ENCODE results near the gene WDFY3.

The WDFY3 gene

DNA sequence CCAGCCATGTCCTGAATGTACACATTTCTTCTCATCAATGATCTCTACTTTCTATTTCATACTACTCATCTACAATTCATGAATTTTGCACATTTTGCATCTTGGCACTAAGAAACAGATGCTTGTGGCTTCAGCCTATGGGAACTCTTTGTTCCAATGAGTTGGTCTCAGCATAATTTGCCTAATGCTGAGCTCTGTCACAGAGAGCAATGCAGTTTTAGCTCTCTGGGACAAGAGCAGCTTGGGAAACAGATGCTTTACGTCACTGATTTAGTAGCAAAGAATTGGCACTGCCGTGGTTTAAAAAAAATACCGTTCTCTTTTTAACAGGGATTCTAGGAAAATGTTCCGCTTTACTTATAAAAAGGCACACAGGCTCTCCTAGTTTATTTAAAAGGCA is 162.4 kb downstream of the WDFY3 start:
- DNase-seq (ENCODE audit: low read depth), result peak; percentile 39
- TF ChIP-seq CTCF (conservative IDR thresholded peaks at IDR 0.05; ENCODE audit: low read length), result no peak
- no peak overlapping the region for H3K4me3 ChIP-seq (ENCODE audit: low read length)

DNA sequence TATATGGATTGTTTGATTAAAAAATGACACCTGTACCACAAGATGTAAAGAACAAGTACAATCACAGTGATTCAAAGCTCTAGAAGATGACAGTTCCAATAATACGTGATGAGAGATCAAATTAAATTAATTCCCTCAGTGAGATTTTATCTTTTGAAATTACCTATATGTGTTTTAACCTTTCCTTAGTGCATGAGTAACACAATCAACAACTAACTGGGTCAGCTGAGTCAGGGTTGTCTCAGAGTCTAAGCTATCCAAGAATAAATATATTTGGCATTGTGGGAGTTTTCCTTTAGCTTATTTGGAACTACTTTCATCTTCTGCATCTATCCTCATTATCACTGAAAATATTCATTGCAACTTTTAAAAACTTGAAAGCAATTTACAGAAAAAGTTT is 162.8 kb downstream of the WDFY3 start:
- no peak overlapping the region for H3K4me3 ChIP-seq (ENCODE audit: low read length)
- peak; percentile 2 for DNase-seq (ENCODE audit: low read depth)
- no peak for TF ChIP-seq CTCF (conservative IDR thresholded peaks at IDR 0.05; ENCODE audit: low read length)

DNA sequence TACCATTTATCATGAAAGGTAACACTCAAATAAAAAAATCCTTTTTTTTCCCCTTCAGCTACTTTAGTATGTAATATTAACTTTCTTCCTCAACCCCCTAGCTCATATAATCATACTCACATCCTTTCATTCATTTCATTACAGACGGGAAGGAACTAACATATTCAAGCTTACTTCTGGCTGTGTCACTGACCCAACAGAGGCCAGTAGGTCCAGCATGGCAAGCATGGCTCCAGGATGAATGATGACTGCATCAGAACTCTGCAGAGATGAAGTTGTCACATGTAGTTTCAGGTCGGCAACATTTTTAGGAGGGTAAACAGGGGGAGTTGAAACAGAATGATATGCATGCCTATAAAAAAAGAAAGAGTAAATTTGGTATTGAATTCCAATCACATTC is 163.4 kb downstream of the WDFY3 start:
- TF ChIP-seq CTCF (conservative IDR thresholded peaks at IDR 0.05; ENCODE audit: low read length), result no peak
- H3K4me3 ChIP-seq (ENCODE audit: low read length), result no peak overlapping the region
- no peak for DNase-seq (ENCODE audit: low read depth)

GRCh38 chr4:84800256-84800655 is 166.2 kb downstream of the WDFY3 start:
- DNase-seq (ENCODE audit: low read depth), result no peak
- H3K4me3 ChIP-seq (ENCODE audit: low read length), result no peak overlapping the region
- TF ChIP-seq CTCF (conservative IDR thresholded peaks at IDR 0.05; ENCODE audit: low read length), result no peak

- no peak for TF ChIP-seq CTCF (conservative IDR thresholded peaks at IDR 0.05; ENCODE audit: low read length)
- no peak overlapping the region for H3K4me3 ChIP-seq (ENCODE audit: low read length)
- DNase-seq (ENCODE audit: low read depth), result no peak
These were observed 167.2 kb downstream of the WDFY3 start for GRCh38 chr4:84799318-84799717.

- TF ChIP-seq CTCF (conservative IDR thresholded peaks at IDR 0.05; ENCODE audit: low read length), result no peak
- no peak for DNase-seq (ENCODE audit: low read depth)
- no peak overlapping the region for H3K4me3 ChIP-seq (ENCODE audit: low read length)
These were observed 170.1 kb downstream of the WDFY3 start for GRCh38 chr4:84796394-84796793.

- TF ChIP-seq CTCF (conservative IDR thresholded peaks at IDR 0.05; ENCODE audit: low read length), result no peak
- peak; percentile 56 for DNase-seq (ENCODE audit: low read depth)
- no peak overlapping the region for H3K4me3 ChIP-seq (ENCODE audit: low read length)
These were observed 173.9 kb downstream of the WDFY3 start for GRCh38 chr4:84792366-84793301.

Data from AG10803 (cell line).